A549 (cell line): Measurements from ENCODE around the gene C2CD4C.

Experiments used
- CHD2 ChIP-seq: fragments of 150-350 bp; IDR thresholded peaks from 2 replicates; pipeline ENCODE4 v1.6.1; 2014; ENCODE audit warnings: low read length; ENCODE audit not compliant: partially characterized antibody
- HOXB13 ChIP-seq: fragments of 250-450 bp; sonication (Bioruptor Pico); IDR thresholded peaks from 2 replicates; pipeline ENCODE4 v1.5.0; 2020; ENCODE audit warnings: low read depth, mild to moderate bottlenecking, moderate library complexity
- MAX ChIP-seq: IDR thresholded peaks from 2 replicates; pipeline ENCODE4 v1.6.1; 2012
- POLR2A ChIP-seq: IDR thresholded peaks from 2 replicates; pipeline ENCODE4 v1.6.1; 2012; ENCODE audit warnings: mild to moderate bottlenecking, low read length
- REST ChIP-seq: fragments of 200-600 bp; sonication (generic); IDR thresholded peaks from 2 replicates; pipeline ENCODE4 v1.6.1; 2016; ENCODE audit warnings: antibody characterized with exemption, mild to moderate bottlenecking, moderate library complexity
- TF ChIP-seq, protein P1 (sequence below): fragments of >200 bp; sonication (Bioruptor Twin); formaldehyde crosslinking; IDR thresholded peaks from 3 replicates; pipeline ENCODE4 v1.5.1; 2016

GRCh38 chr19:399370-399769 lies 9.6 kb downstream of the C2CD4C start:
- TF ChIP-seq POLR2A, result no peak
- TF ChIP-seq, protein P1, sequence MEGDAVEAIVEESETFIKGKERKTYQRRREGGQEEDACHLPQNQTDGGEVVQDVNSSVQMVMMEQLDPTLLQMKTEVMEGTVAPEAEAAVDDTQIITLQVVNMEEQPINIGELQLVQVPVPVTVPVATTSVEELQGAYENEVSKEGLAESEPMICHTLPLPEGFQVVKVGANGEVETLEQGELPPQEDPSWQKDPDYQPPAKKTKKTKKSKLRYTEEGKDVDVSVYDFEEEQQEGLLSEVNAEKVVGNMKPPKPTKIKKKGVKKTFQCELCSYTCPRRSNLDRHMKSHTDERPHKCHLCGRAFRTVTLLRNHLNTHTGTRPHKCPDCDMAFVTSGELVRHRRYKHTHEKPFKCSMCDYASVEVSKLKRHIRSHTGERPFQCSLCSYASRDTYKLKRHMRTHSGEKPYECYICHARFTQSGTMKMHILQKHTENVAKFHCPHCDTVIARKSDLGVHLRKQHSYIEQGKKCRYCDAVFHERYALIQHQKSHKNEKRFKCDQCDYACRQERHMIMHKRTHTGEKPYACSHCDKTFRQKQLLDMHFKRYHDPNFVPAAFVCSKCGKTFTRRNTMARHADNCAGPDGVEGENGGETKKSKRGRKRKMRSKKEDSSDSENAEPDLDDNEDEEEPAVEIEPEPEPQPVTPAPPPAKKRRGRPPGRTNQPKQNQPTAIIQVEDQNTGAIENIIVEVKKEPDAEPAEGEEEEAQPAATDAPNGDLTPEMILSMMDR, result no peak
- TF ChIP-seq REST, result no peak
- no peak for TF ChIP-seq MAX
- TF ChIP-seq HOXB13, result no peak
- TF ChIP-seq CHD2, result no peak
